NT2/D1 (cell line): ENCODE measurements around the gene PTDSS2.

Experiments used
- DNase-seq: peaks from one replicate; pipeline ENCODE4 v3.0.0-alpha.2; 2011; ENCODE audit warnings: low read depth, low spot score
- H3K27me3 ChIP-seq: 2 replicates; pipeline ENCODE4 v1.6.0; 2011; ENCODE audit warnings: mild to moderate bottlenecking; ENCODE audit not compliant: insufficient read length, insufficient read depth
- H3K36me3 ChIP-seq: 2 replicates; pipeline ENCODE4 v1.6.1; 2011; ENCODE audit warnings: mild to moderate bottlenecking, low read length, mixed read lengths; ENCODE audit not compliant: insufficient read depth, insufficient read length
- H3K4me1 ChIP-seq: 2 replicates; pipeline ENCODE4 v1.5.1; 2011; ENCODE audit not compliant: insufficient read depth, insufficient read length
- H3K4me3 ChIP-seq: 2 replicates; pipeline ENCODE4 v1.5.1; 2011; ENCODE audit warnings: low read depth; ENCODE audit not compliant: insufficient read length
- H3K9ac ChIP-seq: 2 replicates; pipeline ENCODE4 v1.6.0; 2011; ENCODE audit warnings: low read depth; ENCODE audit not compliant: insufficient read length
- H3K9me3 ChIP-seq: 2 replicates; pipeline ENCODE4 v1.5.1; 2011; ENCODE audit warnings: mild to moderate bottlenecking, low read length; ENCODE audit not compliant: insufficient read depth
- SUZ12 ChIP-seq: IDR thresholded peaks from 2 replicates; pipeline ENCODE4 v1.6.1; 2011; ENCODE audit not compliant: insufficient read length, insufficient read depth; ENCODE audit errors: extremely low read depth
- YY1 ChIP-seq: IDR thresholded peaks from 2 replicates; pipeline ENCODE4 v1.6.1; 2011; ENCODE audit not compliant: insufficient read length, insufficient read depth
- ZNF274 ChIP-seq: IDR thresholded peaks from 2 replicates; pipeline ENCODE4 v1.6.1; 2011; ENCODE audit warnings: mild to moderate bottlenecking, low read depth, low read length

Gene PTDSS2

GRCh38 chr11:489610-490185, 39.6 kb downstream of the PTDSS2 start:
- H3K4me3 ChIP-seq, result no peak overlapping the region
- H3K4me1 ChIP-seq, result peaks cover 2% of the 10 kb centered on the region
- H3K36me3 ChIP-seq, result peaks cover 82% of the 10 kb centered on the region
- H3K9ac ChIP-seq, result no peak overlapping the region
- no peaks in the 10 kb centered on the region for H3K27me3 ChIP-seq
- H3K9me3 ChIP-seq, result no peaks in the 10 kb centered on the region
- TF ChIP-seq SUZ12 (no peak), ZNF274 (no peak), YY1 (no peak)
- no peak for DNase-seq

GRCh38 chr11:490186-490929, 40.3 kb downstream of the PTDSS2 start:
- Histone ChIP-seq H3K27me3 (no peaks in the 10 kb centered on the region), H3K4me3 (no peak overlapping the region), H3K9me3 (no peaks in the 10 kb centered on the region), H3K36me3 (peaks cover 82% of the 10 kb centered on the region), H3K9ac (no peak overlapping the region), H3K4me1 (peaks cover 2% of the 10 kb centered on the region)
- DNase-seq, result no peak
- TF ChIP-seq ZNF274, result no peak
- no peak for TF ChIP-seq YY1
- no peak for TF ChIP-seq SUZ12

- Histone ChIP-seq H3K36me3 (peaks cover 85% of the 10 kb centered on the region), H3K9ac (no peak overlapping the region)
- TF ChIP-seq SUZ12 (no peak), ZNF274 (no peak), YY1 (no peak)
These were observed 40.8 kb downstream of the PTDSS2 start for GRCh38 chr11:490930-491260.

GRCh38 chr11:491358-491757, 41.3 kb downstream of the PTDSS2 start:
- DNase-seq, result no peak
- peaks cover 2% of the 10 kb centered on the region for H3K4me1 ChIP-seq
- no peaks in the 10 kb centered on the region for H3K27me3 ChIP-seq
- no peak overlapping the region for H3K4me3 ChIP-seq
- no peaks in the 10 kb centered on the region for H3K9me3 ChIP-seq
- no peak overlapping the region for H3K9ac ChIP-seq
- H3K36me3 ChIP-seq, result peaks cover 87% of the 10 kb centered on the region
- TF ChIP-seq YY1 (no peak), SUZ12 (no peak), ZNF274 (no peak)

More at GRCh38 chr11:490930-491260, 40.8 kb downstream of the PTDSS2 start:
- H3K9me3 ChIP-seq, result no peaks in the 10 kb centered on the region
- H3K4me1 ChIP-seq, result peaks cover 2% of the 10 kb centered on the region
- no peaks in the 10 kb centered on the region for H3K27me3 ChIP-seq
- H3K4me3 ChIP-seq, result no peak overlapping the region
- DNase-seq, result no peak

- no peak for TF ChIP-seq SUZ12
- TF ChIP-seq YY1, result no peak
- TF ChIP-seq ZNF274, result no peak
- H3K36me3 ChIP-seq, result peaks cover 89% of the 10 kb centered on the region
- H3K27me3 ChIP-seq, result no peaks in the 10 kb centered on the region
- H3K9me3 ChIP-seq, result no peaks in the 10 kb centered on the region
- no peak overlapping the region for H3K4me3 ChIP-seq
- no peak overlapping the region for H3K9ac ChIP-seq
- no peaks in the 10 kb centered on the region for H3K4me1 ChIP-seq
- no peak for DNase-seq
These were observed 42.5 kb downstream of the PTDSS2 start for GRCh38 chr11:492427-493226.

- no peaks in the 10 kb centered on the region for H3K27me3 ChIP-seq
- peaks cover 89% of the 10 kb centered on the region for H3K36me3 ChIP-seq
- no peak overlapping the region for H3K9ac ChIP-seq
- no peak overlapping the region for H3K4me3 ChIP-seq
- no peak for DNase-seq
- peaks cover 2% of the 10 kb centered on the region for H3K4me1 ChIP-seq
- TF ChIP-seq SUZ12 (no peak), ZNF274 (no peak), YY1 (no peak)
- H3K9me3 ChIP-seq, result no peaks in the 10 kb centered on the region
These were observed 44.9 kb downstream of the PTDSS2 start for GRCh38 chr11:494761-495536.

GRCh38 chr11:495537-495931, 45.5 kb downstream of the PTDSS2 start:
- TF ChIP-seq YY1 (no peak), SUZ12 (no peak)
- no peak for DNase-seq
- H3K36me3 ChIP-seq, result peaks cover 89% of the 10 kb centered on the region
- H3K9me3 ChIP-seq, result no peaks in the 10 kb centered on the region
- H3K27me3 ChIP-seq, result no peaks in the 10 kb centered on the region
- H3K9ac ChIP-seq, result no peak overlapping the region
- H3K4me1 ChIP-seq, result peaks cover 4% of the 10 kb centered on the region
- no peak overlapping the region for H3K4me3 ChIP-seq
